Testis (tissue), 3 donors: ENCODE results near the gene CRABP2. TPM values are rescaled to one million over a fixed set of nuclear protein-coding genes. Genes with fewer than 3 reads are reported as not detected.

Experiments used
- DNase-seq: peaks from one replicate; pipeline ENCODE4 v3.0.0-alpha.2; 2019
- H3K27ac ChIP-seq, 2 donors: fragments of 200-600 bp; sonication (generic); one replicate each; pipeline ENCODE4 v1.5.1; 2019
- H3K27me3 ChIP-seq: fragments of 200-600 bp; sonication (generic); one replicate; pipeline ENCODE4 v1.5.1; 2019
- H3K36me3 ChIP-seq: fragments of 200-600 bp; sonication (generic); one replicate; pipeline ENCODE4 v1.5.1; 2017; ENCODE audit warnings: low read depth; ENCODE audit errors: missing control alignments
- H3K4me1 ChIP-seq: fragments of 200-600 bp; sonication (generic); one replicate; pipeline ENCODE4 v1.5.1; 2019
- H3K4me3 ChIP-seq, 2 donors: fragments of 200-600 bp; sonication (generic); one replicate each; pipeline ENCODE4 v1.5.1; 2017 to 2019
- H3K9me3 ChIP-seq: fragments of 200-600 bp; sonication (generic); one replicate; pipeline ENCODE4 v1.5.1; 2017
- POLR2A ChIP-seq: fragments of 450-650 bp; IDR thresholded peaks from one replicate; pipeline ENCODE4 v1.6.1; 2017; ENCODE audit warnings: antibody characterized with exemption, mild to moderate bottlenecking, moderate library complexity
- WGBS, 2 donors: methylation state at CpG; one replicate each; pipeline ENCODE4 v1.1.5; 2018; 5-methylcytosine and 5-hydroxymethylcytosine counted together
- intact Hi-C: fragments of 100-400 bp; cut with DNase I; formaldehyde crosslinking; loops from one replicate; pipeline ENCODE4 v1.15.1; 2023; ENCODE audit warnings: low total_unique reads
- polyA plus RNA-seq: library from polyadenylated mRNA; stranded (reverse); fragments of 350-450 nt; fragmentation: Illumina TruSeq; extraction: RNeasy Lipid Tissue Mini Kit (QIAGEN cat#74804); gene quantifications from one replicate; pipeline ENCODE4 v1.2.3, GENCODE V29; 2014; ENCODE audit warnings: low read depth, low replicate concordance; ENCODE audit not compliant: insufficient read depth
- total RNA-seq, 2 donors: library from RNA; depleted of rRNA; stranded (reverse); fragments of >200 nt; gene quantifications; one replicate each; pipeline ENCODE4 v1.2.3, GENCODE V29; 2016

CRABP2 gene
- total and polyA plus RNA-seq, 3 donors from 2014 or later: 2.1 to 21.0 (median 6.8) TPM

GRCh38 chr1:156652131-156652991 is 53.0 kb downstream of the CRABP2 start:
- Histone ChIP-seq H3K4me3 (no peak overlapping the region), H3K36me3 (no peaks in the 10 kb centered on the region), H3K9me3 (no peaks in the 10 kb centered on the region), H3K27me3 (no peaks in the 10 kb centered on the region), H3K27ac (no peak overlapping the region), H3K4me1 (peaks cover 8% of the 10 kb centered on the region)
- peak; percentile 44 for DNase-seq
- 50 to 54% methylated on average over 14 to 16 of the region's 16 CpGs for WGBS, 2 donors
- no peak for TF ChIP-seq POLR2A
- intact Hi-C loops: loop anchor here (10.0 kb wide), 1 partner anchor 68 kb away; no protein-coding TSS in a partner anchor

Other genes with a start within 250 kb of the CRABP2 start
- 100 to 1,000 TPM in 1 of 2 donors, 10 to 100 TPM in 1; 96.8 to 113 TPM for gene MEF2D, start 204.8 kb downstream of the CRABP2 start, total RNA-seq
- gene MEF2D, start 204.8 kb downstream of the CRABP2 start, polyA plus RNA-seq: 34.4 TPM
- gene IQGAP3, start 133.0 kb downstream of the CRABP2 start, total RNA-seq: 10 to 100 TPM in 1 of 2 donors, 1 to 10 TPM in 1; 8.2 to 13.4 TPM
- gene IQGAP3, start 133.0 kb downstream of the CRABP2 start, polyA plus RNA-seq: 5.6 TPM
- gene TTC24, start 125.9 kb downstream of the CRABP2 start, total RNA-seq: not detected
- 0.38 TPM for gene TTC24, start 125.9 kb downstream of the CRABP2 start, polyA plus RNA-seq
- gene NAXE, start 113.8 kb downstream of the CRABP2 start, total RNA-seq: 100 to 1,000 TPM; 142 to 200 TPM
- gene NAXE, start 113.8 kb downstream of the CRABP2 start, polyA plus RNA-seq: 110 TPM
- gene GPATCH4, start 104.1 kb downstream of the CRABP2 start, total RNA-seq: 10 to 100 TPM; 21.6 to 26.7 TPM
- 18.5 TPM for gene GPATCH4, start 104.1 kb downstream of the CRABP2 start, polyA plus RNA-seq
- 1 to 10 TPM; 5.5 to 6.0 TPM for gene HAPLN2, start 86.2 kb downstream of the CRABP2 start, total RNA-seq
- gene HAPLN2, start 86.2 kb downstream of the CRABP2 start, polyA plus RNA-seq: 1.5 TPM
- 1 to 10 TPM; 8.8 to 9.7 TPM for gene BCAN, start 63.5 kb downstream of the CRABP2 start, total RNA-seq
- gene BCAN, start 63.5 kb downstream of the CRABP2 start, polyA plus RNA-seq: 3.3 TPM
- 10 to 100 TPM; 17.6 to 27.7 TPM for gene NES, start 28.2 kb downstream of the CRABP2 start, total RNA-seq
- 20.7 TPM for gene NES, start 28.2 kb downstream of the CRABP2 start, polyA plus RNA-seq
- gene METTL25B, start 22.9 kb upstream of the CRABP2 start, total RNA-seq: 10 to 100 TPM; 34.1 to 69.0 TPM
- 50.5 TPM for gene METTL25B, start 22.9 kb upstream of the CRABP2 start, polyA plus RNA-seq
- 100 to 1,000 TPM in 1 of 2 donors, 10 to 100 TPM in 1; 60.9 to 150 TPM for gene ISG20L2, start 23.2 kb upstream of the CRABP2 start, total RNA-seq
- gene ISG20L2, start 23.2 kb upstream of the CRABP2 start, polyA plus RNA-seq: 223 TPM
- gene MRPL24, start 35.5 kb upstream of the CRABP2 start, total RNA-seq: 10 to 100 TPM; 36.6 to 51.7 TPM
- 101 TPM for gene MRPL24, start 35.5 kb upstream of the CRABP2 start, polyA plus RNA-seq
- 10 to 100 TPM; 78.2 to 97.7 TPM for gene HDGF, start 46.1 kb upstream of the CRABP2 start, total RNA-seq
- 133 TPM for gene HDGF, start 46.1 kb upstream of the CRABP2 start, polyA plus RNA-seq
- 10 to 100 TPM; 53.3 to 62.0 TPM for gene PRCC, start 62.0 kb upstream of the CRABP2 start, total RNA-seq
- 68.3 TPM for gene PRCC, start 62.0 kb upstream of the CRABP2 start, polyA plus RNA-seq
- 1 to 10 TPM in 1 of 2 donors, not detected in 1; 3.1 TPM for gene SH2D2A, start 111.3 kb upstream of the CRABP2 start, total RNA-seq
- 1.3 TPM for gene SH2D2A, start 111.3 kb upstream of the CRABP2 start, polyA plus RNA-seq
- 1 to 10 TPM; 6.4 to 7.0 TPM for gene INSRR, start 153.5 kb upstream of the CRABP2 start, total RNA-seq
- 1.5 TPM for gene INSRR, start 153.5 kb upstream of the CRABP2 start, polyA plus RNA-seq
- 10 to 100 TPM; 14.6 to 38.8 TPM for gene NTRK1, start 155.3 kb upstream of the CRABP2 start, total RNA-seq
- 4.7 TPM for gene NTRK1, start 155.3 kb upstream of the CRABP2 start, polyA plus RNA-seq
- gene PEAR1, start 188.1 kb upstream of the CRABP2 start, total RNA-seq: 10 to 100 TPM; 13.8 TPM
- 10.5 TPM for gene PEAR1, start 188.1 kb upstream of the CRABP2 start, polyA plus RNA-seq
- 10 to 100 TPM; 17.5 to 23.1 TPM for gene LRRC71, start 215.0 kb upstream of the CRABP2 start, total RNA-seq
- 49.2 TPM for gene LRRC71, start 215.0 kb upstream of the CRABP2 start, polyA plus RNA-seq